Effector memory CD4-positive, alpha-beta T cell (primary cell): Measurements from ENCODE around the gene NANOGP8.
"Not testable (repeated sequence)": the region's sequence is repeated elsewhere in the genome, so short reads cannot be mapped to it uniquely, and the experiment has no call there.

Experiments used
- DNase-seq, 3 donors: peaks; one replicate each; pipeline ENCODE4 v3.0.0-alpha.2; 2020
- H3K27ac ChIP-seq: 2 replicates; pipeline ENCODE4 v1.7.0; 2013; ENCODE audit warnings: mild to moderate bottlenecking, low read length, moderate library complexity; ENCODE audit not compliant: insufficient read depth, poor library complexity, severe bottlenecking
- H3K27me3 ChIP-seq: replicated peaks from 2 replicates; pipeline ENCODE4 v1.7.0; 2013; ENCODE audit warnings: mild to moderate bottlenecking, low read length; ENCODE audit not compliant: insufficient read depth, control insufficient read depth, poor library complexity, severe bottlenecking
- H3K36me3 ChIP-seq: 2 replicates; pipeline ENCODE4 v1.7.0; 2013; ENCODE audit warnings: mild to moderate bottlenecking, low read length, moderate library complexity; ENCODE audit not compliant: control insufficient read depth, insufficient read depth
- H3K4me1 ChIP-seq: 2 replicates; pipeline ENCODE4 v1.7.0; 2013; ENCODE audit warnings: low read length, mild to moderate bottlenecking; ENCODE audit not compliant: control insufficient read depth, insufficient read depth, poor library complexity, severe bottlenecking
- H3K4me3 ChIP-seq: 2 replicates; pipeline ENCODE4 v1.7.0; 2013; ENCODE audit warnings: low read length, low read depth, mild to moderate bottlenecking; ENCODE audit not compliant: insufficient read depth, poor library complexity, severe bottlenecking
- H3K9me3 ChIP-seq: 2 replicates; pipeline ENCODE4 v1.7.0; 2013; ENCODE audit warnings: mild to moderate bottlenecking, low read length, moderate library complexity; ENCODE audit not compliant: control insufficient read depth
- total RNA-seq, 3 donors: gene quantifications; one replicate each; lab custom pipeline; 2026; lab: John Stamatoyannopoulos, UW

Gene NANOGP8, protein sequence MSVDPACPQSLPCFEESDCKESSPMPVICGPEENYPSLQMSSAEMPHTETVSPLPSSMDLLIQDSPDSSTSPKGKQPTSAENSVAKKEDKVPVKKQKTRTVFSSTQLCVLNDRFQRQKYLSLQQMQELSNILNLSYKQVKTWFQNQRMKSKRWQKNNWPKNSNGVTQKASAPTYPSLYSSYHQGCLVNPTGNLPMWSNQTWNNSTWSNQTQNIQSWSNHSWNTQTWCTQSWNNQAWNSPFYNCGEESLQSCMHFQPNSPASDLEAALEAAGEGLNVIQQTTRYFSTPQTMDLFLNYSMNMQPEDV
- 0 reads per million in 3 donors for total RNA-seq

DNA sequence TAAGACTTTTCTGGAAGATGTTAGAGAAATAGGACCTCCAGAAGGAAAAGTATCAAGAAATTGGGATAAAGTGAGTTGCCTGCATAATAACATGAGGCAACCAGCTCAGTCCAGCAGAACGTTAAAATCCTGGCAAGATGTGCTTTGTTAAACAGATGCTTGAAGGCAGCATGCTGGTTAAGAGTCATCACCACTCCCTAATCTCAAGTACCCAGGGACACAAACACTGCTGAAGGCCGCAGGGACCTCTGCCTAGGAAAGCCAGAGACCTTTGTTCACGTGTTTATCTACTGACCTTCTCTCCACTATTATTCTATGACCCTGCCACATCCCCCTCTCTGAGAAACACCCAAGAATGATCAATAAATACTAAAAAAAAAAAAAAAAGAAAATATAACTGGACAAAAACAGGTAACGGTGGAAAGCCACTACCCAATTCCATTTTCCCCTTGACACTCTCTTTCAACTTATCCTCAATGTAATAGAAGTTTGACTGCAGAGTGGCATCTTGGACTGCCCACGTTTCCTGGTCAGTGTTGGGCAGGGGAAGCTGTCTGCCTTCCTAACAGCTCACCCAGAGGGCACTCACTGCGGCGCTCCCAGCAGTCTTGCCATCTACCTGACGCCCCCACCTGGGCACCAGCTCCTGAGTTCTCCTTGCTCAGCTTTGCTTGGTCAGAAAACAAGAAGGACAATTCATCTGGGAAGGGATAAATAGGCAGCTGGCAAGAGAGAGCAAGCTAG, at the start of gene NANOGP8:
Gene NANOGP8, minus strand, starts transcription at position 120 of the 744 bp plus-strand sequence. CDS start 185 bp downstream, outside the sequence.
- not testable (repeated sequence) for H3K27ac ChIP-seq, H3K36me3 ChIP-seq, DNase-seq, H3K9me3 ChIP-seq, H3K27me3 ChIP-seq, H3K4me3 ChIP-seq, H3K4me1 ChIP-seq

DNA sequence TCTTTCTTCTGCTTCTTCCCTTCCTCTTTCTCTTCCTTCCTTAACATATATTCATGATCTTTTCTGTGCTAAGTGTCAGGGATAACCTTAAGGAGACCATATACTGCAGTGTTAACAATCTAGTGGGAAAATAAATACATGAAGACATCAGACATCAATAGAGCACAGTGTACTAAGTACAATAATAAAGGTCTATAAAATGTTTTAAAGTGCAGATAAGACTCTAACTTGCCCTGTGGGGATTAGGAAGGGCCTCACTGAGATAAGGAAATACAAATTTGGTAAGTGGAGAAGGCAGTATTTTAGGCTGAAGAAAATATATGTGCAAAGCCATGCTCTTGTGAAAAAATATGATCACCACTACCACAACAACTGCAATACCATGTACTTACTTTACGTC, 49.2 kb upstream of the NANOGP8 start:
- no peak for DNase-seq
- H3K36me3 ChIP-seq = no peaks in the 10 kb centered on the region
- H3K4me3 ChIP-seq = no peak overlapping the region
- H3K9me3 ChIP-seq = no peaks in the 10 kb centered on the region
- no peaks in the 10 kb centered on the region for H3K4me1 ChIP-seq
- H3K27me3 ChIP-seq = no peaks in the 10 kb centered on the region
- H3K27ac ChIP-seq = no peak overlapping the region

DNA sequence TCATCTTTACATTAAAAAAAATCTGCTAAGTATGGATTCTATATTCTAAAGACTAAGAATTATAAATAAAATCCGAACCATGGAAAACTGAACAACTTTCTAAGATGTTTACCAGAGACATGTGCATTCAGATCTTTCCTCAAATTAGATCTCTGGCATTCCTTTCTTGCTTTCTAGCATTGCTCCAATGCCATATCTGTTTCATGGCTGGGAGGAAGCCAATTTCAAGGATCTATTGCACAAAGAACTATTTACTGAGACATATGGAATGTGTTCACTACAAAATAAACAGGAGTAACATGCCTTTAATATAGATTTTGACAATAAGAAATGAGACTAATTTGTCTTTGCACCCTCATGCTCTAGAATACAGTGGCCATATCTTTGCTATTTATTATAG, 45.1 kb upstream of the NANOGP8 start:
- no peaks in the 10 kb centered on the region for H3K9me3 ChIP-seq
- no peaks in the 10 kb centered on the region for H3K4me1 ChIP-seq
- no peak overlapping the region for H3K27ac ChIP-seq
- H3K27me3 ChIP-seq = no peaks in the 10 kb centered on the region
- no peaks in the 10 kb centered on the region for H3K36me3 ChIP-seq
- no peak overlapping the region for H3K4me3 ChIP-seq
- DNase-seq = no peak

DNA sequence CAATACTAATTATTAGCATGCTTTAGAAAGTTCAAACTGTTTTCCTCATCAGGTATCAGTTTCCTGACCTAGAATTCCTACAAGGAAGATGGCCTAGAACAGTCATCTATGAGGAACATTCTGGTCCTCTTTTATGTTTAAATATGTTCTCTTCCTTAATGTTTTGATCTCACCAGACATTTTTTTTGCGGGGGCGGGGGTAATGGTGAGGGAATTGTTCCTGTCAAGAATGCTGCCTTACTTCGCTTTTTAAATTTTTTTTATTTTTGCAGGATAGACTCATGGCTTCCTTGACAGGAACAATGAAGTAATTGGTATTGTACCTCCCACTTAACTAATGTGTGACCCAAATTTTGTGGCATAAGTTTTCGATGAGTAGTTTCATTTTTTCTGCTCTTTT, 44.3 kb upstream of the NANOGP8 start:
- Histone ChIP-seq H3K36me3 (no peaks in the 10 kb centered on the region), H3K9me3 (no peaks in the 10 kb centered on the region), H3K27me3 (no peaks in the 10 kb centered on the region), H3K4me1 (no peaks in the 10 kb centered on the region), H3K4me3 (no peak overlapping the region), H3K27ac (no peak overlapping the region)
- DNase-seq = no peak

DNA sequence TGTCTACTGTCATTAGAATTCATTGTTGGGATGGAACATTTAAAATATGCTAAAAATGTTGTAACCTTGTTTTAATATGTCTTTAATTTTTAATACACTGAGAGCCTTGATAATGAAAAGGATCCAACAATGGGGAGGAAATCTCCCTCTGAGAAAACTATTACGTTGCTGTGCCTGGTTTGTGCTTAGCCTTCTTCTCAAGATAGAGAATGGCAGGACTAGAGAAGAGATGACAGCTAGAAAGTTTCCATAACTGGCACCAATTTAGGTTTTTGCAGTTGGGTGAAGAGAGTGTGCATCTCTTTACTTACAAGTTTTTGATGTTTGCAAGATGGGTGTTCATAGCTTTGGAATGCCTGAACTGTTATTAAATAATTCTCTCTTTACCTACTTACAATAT, 42.6 kb upstream of the NANOGP8 start:
- Histone ChIP-seq H3K4me1 (no peaks in the 10 kb centered on the region), H3K36me3 (no peaks in the 10 kb centered on the region), H3K9me3 (no peaks in the 10 kb centered on the region), H3K27ac (no peak overlapping the region), H3K4me3 (no peak overlapping the region), H3K27me3 (no peaks in the 10 kb centered on the region)
- DNase-seq = no peak

DNA sequence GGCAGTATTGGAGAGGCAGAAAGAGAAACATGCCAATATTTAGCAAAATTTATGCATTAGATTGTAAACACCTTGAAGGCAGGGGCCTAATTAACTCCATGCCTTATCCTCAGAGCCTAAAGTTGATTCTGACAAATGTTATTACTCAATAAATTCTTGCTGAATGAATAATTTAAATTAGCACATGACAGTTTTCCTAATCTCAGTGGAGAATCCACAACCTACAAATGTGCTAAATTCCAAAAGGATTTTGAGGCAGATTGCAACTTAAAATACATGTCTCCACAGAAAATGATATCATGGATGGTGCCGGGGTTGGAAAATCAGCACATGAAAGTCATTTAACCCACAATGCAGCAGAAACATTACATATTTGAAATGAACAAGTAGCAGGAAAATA, 41.1 kb upstream of the NANOGP8 start:
- H3K9me3 ChIP-seq = no peaks in the 10 kb centered on the region
- no peaks in the 10 kb centered on the region for H3K27me3 ChIP-seq
- H3K4me1 ChIP-seq = no peaks in the 10 kb centered on the region
- no peak for DNase-seq
- no peaks in the 10 kb centered on the region for H3K36me3 ChIP-seq
- H3K27ac ChIP-seq = no peak overlapping the region
- no peak overlapping the region for H3K4me3 ChIP-seq

DNA sequence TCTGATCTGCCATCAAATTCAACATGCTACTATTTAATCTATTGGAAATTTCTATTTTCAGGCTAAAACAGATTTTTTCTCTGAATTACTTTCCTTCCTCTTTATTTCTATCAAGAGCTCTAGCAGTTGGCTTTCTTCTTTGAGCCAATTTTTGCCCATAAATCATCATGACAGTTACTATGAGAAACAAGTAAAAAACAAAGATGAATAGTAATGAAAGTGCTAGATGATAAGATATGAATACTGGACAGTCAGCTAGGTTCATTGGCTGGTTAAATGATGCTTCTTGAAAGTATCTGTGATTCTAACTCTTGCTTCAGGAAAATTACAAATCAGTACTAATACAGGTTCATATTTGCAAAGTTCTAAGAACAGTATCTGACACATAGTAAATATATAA, 38.6 kb upstream of the NANOGP8 start:
- Histone ChIP-seq H3K27me3 (no peaks in the 10 kb centered on the region), H3K36me3 (no peaks in the 10 kb centered on the region), H3K9me3 (no peaks in the 10 kb centered on the region), H3K4me1 (no peaks in the 10 kb centered on the region), H3K27ac (no peak overlapping the region), H3K4me3 (no peak overlapping the region)
- DNase-seq = no peak

DNA sequence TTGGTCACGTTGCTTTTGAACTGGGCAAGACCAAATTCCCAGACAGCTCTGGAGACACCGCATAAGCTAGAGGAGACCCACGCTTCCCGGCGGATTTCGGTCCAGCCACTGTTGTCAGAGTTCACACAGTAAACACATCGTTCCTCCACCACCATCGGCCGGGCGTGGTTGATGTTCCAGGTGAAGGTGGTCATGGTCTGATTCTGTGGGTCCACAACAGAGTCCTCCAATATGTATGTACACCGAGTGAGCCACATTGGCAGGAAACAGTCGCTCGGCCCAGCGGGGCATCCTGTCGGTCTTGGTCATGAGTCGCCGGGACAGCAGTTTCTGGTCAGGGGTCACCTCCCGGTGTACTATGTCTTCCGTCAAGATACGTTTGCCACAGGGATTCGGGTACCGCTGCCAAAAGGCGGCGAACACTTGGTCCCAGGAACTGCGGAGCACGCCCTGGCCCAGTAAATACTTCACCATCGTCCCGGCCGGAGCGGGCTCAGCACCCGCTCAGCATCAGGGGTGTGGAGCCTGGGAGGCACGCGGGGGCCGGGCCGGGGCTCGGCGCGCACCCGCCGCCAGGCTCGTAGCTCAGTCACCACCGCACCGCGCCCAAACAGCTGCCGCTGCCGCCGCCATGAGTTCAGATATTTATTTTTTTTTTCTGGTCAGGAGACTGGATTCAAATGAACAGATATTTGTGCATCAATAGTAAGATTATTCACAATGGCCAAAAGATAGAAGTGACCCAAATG, 36.7 kb upstream of the NANOGP8 start:
- Histone ChIP-seq H3K27me3 (no peaks in the 10 kb centered on the region), H3K4me1 (no peaks in the 10 kb centered on the region), H3K9me3 (no peaks in the 10 kb centered on the region), H3K36me3 (no peaks in the 10 kb centered on the region), H3K27ac (no peak overlapping the region), H3K4me3 (no peak overlapping the region)
- no peak for DNase-seq

DNA sequence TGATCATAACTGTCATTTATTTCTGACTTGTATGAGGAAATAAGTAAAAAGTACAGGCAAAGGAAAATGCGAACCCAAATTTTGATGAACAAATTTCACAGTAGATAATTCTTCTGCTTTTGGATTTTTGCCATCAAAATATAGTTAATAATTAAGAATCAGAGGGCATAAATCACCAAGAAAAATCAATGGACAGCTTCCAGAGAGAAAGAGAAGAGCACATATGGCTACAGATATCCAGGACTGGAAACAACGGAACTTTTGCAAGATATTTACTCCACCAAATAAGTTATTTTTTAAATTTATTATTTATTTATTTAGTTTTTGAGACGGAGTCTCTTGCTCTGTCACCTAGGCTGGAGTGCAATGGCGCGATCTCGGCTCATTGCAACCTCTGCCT, 35.1 kb upstream of the NANOGP8 start:
- Histone ChIP-seq H3K4me1 (no peaks in the 10 kb centered on the region), H3K4me3 (no peak overlapping the region), H3K36me3 (no peaks in the 10 kb centered on the region), H3K9me3 (no peaks in the 10 kb centered on the region), H3K27me3 (no peaks in the 10 kb centered on the region), H3K27ac (no peak overlapping the region)
- DNase-seq = no peak

DNA sequence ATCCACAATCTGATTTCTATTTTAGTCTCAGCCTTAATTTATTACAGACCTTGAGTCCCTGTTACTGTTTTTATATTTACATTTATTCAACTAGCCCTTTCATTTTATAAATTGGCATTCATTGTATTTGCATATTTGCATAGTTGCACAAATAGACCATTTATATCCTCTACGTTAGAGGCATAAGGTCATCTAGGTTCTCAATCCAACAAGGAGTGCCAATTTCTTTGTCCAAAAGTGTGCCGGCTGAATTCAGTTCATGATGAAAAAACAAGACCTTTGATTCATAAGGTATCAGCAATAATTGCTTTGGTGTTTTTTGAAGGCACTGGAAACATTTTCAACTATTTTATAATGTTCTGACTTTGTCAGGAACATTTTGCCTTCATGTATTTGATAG, 33.9 kb upstream of the NANOGP8 start:
- H3K27ac ChIP-seq = no peak overlapping the region
- H3K4me1 ChIP-seq = no peaks in the 10 kb centered on the region
- DNase-seq = no peak
- H3K4me3 ChIP-seq = no peak overlapping the region
- no peaks in the 10 kb centered on the region for H3K9me3 ChIP-seq
- H3K36me3 ChIP-seq = no peaks in the 10 kb centered on the region
- no peaks in the 10 kb centered on the region for H3K27me3 ChIP-seq
